Thoracic aorta (tissue), 2 donors: ENCODE results near the gene ACTL7A. TPM values are rescaled to one million over a fixed set of nuclear protein-coding genes. Genes with fewer than 3 reads are reported as not detected.

Experiments
- ATAC-seq: fragments of 150-250 bp; one replicate; pipeline ENCODE4 v1.8.0; 2017; ENCODE audit warnings: low read depth; ENCODE audit not compliant: insufficient number of reproducible peaks, low FRiP score
- DNase-seq: peaks from one replicate; pipeline ENCODE4 v3.0.0-alpha.2; 2020; ENCODE audit warnings: low spot score
- H3K27ac ChIP-seq, 2 donors: fragments of 200-600 bp; sonication (generic); 1 replicate in 1 of 2; 2 replicates in 1 of 2; pipeline ENCODE4 v1.5.1; 2016; ENCODE audit warnings: mild to moderate bottlenecking in 2 of 2, moderate library complexity in 2 of 2
- H3K27me3 ChIP-seq: fragments of 200-600 bp; sonication (generic); replicated peaks from 2 replicates; pipeline ENCODE4 v1.6.0; 2016; ENCODE audit warnings: mild to moderate bottlenecking; ENCODE audit not compliant: insufficient read depth
- H3K36me3 ChIP-seq: fragments of 200-600 bp; sonication (generic); one replicate; pipeline ENCODE4 v1.5.1; 2016
- H3K4me1 ChIP-seq, 2 donors: fragments of 200-600 bp; sonication (generic); 1 replicate in 1 of 2; 2 replicates in 1 of 2; pipeline versions ENCODE4 v1.5.1 to v1.6.0; 2016; ENCODE audit warnings: low read depth in 2 of 2, mild to moderate bottlenecking in 1 of 2; ENCODE audit not compliant: control insufficient read depth in 1 of 2
- H3K4me3 ChIP-seq: fragments of 200-600 bp; sonication (generic); 2 replicates; pipeline ENCODE4 v1.5.1; 2016; ENCODE audit warnings: mild to moderate bottlenecking
- H3K9me3 ChIP-seq: fragments of 200-600 bp; sonication (generic); 2 replicates; pipeline ENCODE4 v1.5.1; 2016
- CTCF ChIP-seq: fragments of 200-600 bp; sonication (generic); IDR thresholded peaks from one replicate; pipeline ENCODE4 v1.5.1; 2019; ENCODE audit warnings: antibody characterized with exemption
- total RNA-seq, 2 donors: library from RNA; depleted of rRNA; stranded (reverse); fragments of >200 nt; gene quantifications; one replicate each; pipeline versions ENCODE4 v1.1.0 to v1.2.3, GENCODE V29; 2016

Gene ACTL7A
- total RNA-seq, 2 donors from 2014 or later = not detected

GRCh38 chr9:108905494-108905893 lies 43.4 kb downstream of the ACTL7A start:
- Histone ChIP-seq H3K4me3 (no peak overlapping the region), H3K4me1 (no peaks in the 10 kb centered on the region), H3K36me3 (peaks cover 40% of the 10 kb centered on the region), H3K27me3 (no peaks in the 10 kb centered on the region), H3K9me3 (no peaks in the 10 kb centered on the region), H3K27ac (no peak overlapping the region)
- DNase-seq (no peak), ATAC-seq (no peak)
- TF ChIP-seq CTCF = no peak

GRCh38 chr9:108910402-108910801 lies 48.3 kb downstream of the ACTL7A start:
- Histone ChIP-seq H3K27me3 (no peaks in the 10 kb centered on the region), H3K9me3 (no peaks in the 10 kb centered on the region), H3K27ac (no peak overlapping the region), H3K4me1 (no peaks in the 10 kb centered on the region), H3K36me3 (peaks cover 45% of the 10 kb centered on the region), H3K4me3 (no peak overlapping the region)
- no peak for ATAC-seq
- no peak for DNase-seq
- no peak for TF ChIP-seq CTCF

- TF ChIP-seq CTCF = no peak
- no peak for DNase-seq
- no peaks in the 10 kb centered on the region for H3K9me3 ChIP-seq
- no peak overlapping the region for H3K27ac ChIP-seq
- H3K4me1 ChIP-seq = no peaks in the 10 kb centered on the region
- ATAC-seq = no peak
- H3K36me3 ChIP-seq = peaks cover 43% of the 10 kb centered on the region
- no peak overlapping the region for H3K4me3 ChIP-seq
- no peaks in the 10 kb centered on the region for H3K27me3 ChIP-seq
Measured at GRCh38 chr9:108910914-108911313, 48.8 kb downstream of the ACTL7A start.

- Histone ChIP-seq H3K9me3 (no peaks in the 10 kb centered on the region), H3K27me3 (no peaks in the 10 kb centered on the region), H3K27ac (no peak overlapping the region), H3K4me1 (no peaks in the 10 kb centered on the region), H3K4me3 (no peak overlapping the region), H3K36me3 (peaks cover 42% of the 10 kb centered on the region)
- TF ChIP-seq CTCF = no peak
- DNase-seq (no peak), ATAC-seq (no peak)
Measured at GRCh38 chr9:108911820-108912219, 49.8 kb downstream of the ACTL7A start.

Other genes with a start within 250 kb of the ACTL7A start
- not detected for gene ACTL7B, start 6.3 kb upstream of the ACTL7A start, total RNA-seq
- gene ELP1, start 71.9 kb downstream of the ACTL7A start, total RNA-seq = 10 to 100 TPM; 20.6 to 24.0 TPM
- 1 to 10 TPM; 4.6 to 5.6 TPM for gene ABITRAM, start 72.1 kb downstream of the ACTL7A start, total RNA-seq
- 10 to 100 TPM; 41.8 to 45.0 TPM for gene CTNNAL1, start 151.2 kb downstream of the ACTL7A start, total RNA-seq